Activated CD8-positive, alpha-beta T cell treated with anti-CD3 and anti-CD28 coated beads for 36 hours (primary cell): ENCODE measurements around the gene CARS1. TPM values are rescaled to one million over a fixed set of nuclear protein-coding genes. Genes with fewer than 3 reads are reported as not detected.

ENCODE experiments used
- ATAC-seq: fragments of 200-7000 bp; cut with Tn5 transposase; one replicate; pipeline ENCODE4 v1.10.0; 2021; ENCODE audit warnings: mild to moderate bottlenecking, moderate library complexity
- CTCF ChIA-PET: fragments of 350-600 bp; sonication (Branson Sonifier 250); formaldehyde crosslinking; loops from one replicate; lab custom pipeline; 2021; ENCODE audit warnings: antibody characterized with exemption; lab: Charles Lee
- POLR2A ChIA-PET: fragments of 350-600 bp; sonication (Branson Sonifier 250); formaldehyde crosslinking; loops from one replicate; lab custom pipeline; 2021; ENCODE audit warnings: antibody characterized with exemption; lab: Charles Lee
- DNase-seq: peaks from one replicate; pipeline ENCODE4 v3.0.0-alpha.2; 2020
- H3K27ac Mint-ChIP-seq: one replicate; pipeline ENCODE4 v1.8.0; 2021; ENCODE audit warnings: mild to moderate bottlenecking, mixed read lengths
- H3K27me3 Mint-ChIP-seq: one replicate; pipeline ENCODE4 v1.8.0; 2021; ENCODE audit warnings: mixed read lengths
- H3K36me3 Mint-ChIP-seq: one replicate; pipeline ENCODE4 v1.8.0; 2021; ENCODE audit warnings: low read depth, mixed read lengths
- H3K4me1 Mint-ChIP-seq: one replicate; pipeline ENCODE4 v1.8.0; 2021; ENCODE audit warnings: low read depth, mixed read lengths
- H3K4me3 Mint-ChIP-seq: one replicate; pipeline ENCODE4 v1.8.0; 2021; ENCODE audit warnings: mild to moderate bottlenecking, moderate library complexity, mixed read lengths
- H3K9me3 Mint-ChIP-seq: one replicate; pipeline ENCODE4 v1.8.0; 2021; ENCODE audit warnings: mixed read lengths
- CTCF ChIP-seq: fragments of 200-600 bp; IDR thresholded peaks from one replicate; pipeline ENCODE4 v1.8.0; 2022; ENCODE audit warnings: antibody characterized with exemption, mild to moderate bottlenecking
- intact Hi-C: fragments of 100-400 bp; cut with micrococcal nuclease; formaldehyde crosslinking; loops from one replicate; pipeline ENCODE4 v1.10.0; 2022
- total RNA-seq, 2 experiments: library from RNA; stranded (reverse); gene quantifications; one replicate each; pipeline ENCODE4 v1.2.3, GENCODE V29; 2021

Gene CARS1
- total RNA-seq, 2 experiments from 2014 or later: 82.7 to 88.2 TPM

- Mint-ChIP-seq H3K27me3 (peaks cover 2% of the 10 kb centered on the region), H3K4me1 (no peaks in the 10 kb centered on the region), H3K9me3 (no peaks in the 10 kb centered on the region), H3K36me3 (no peaks in the 10 kb centered on the region), H3K27ac (no peak overlapping the region), H3K4me3 (no peak overlapping the region)
- TF ChIP-seq CTCF: no peak
- POLR2A ChIA-PET: interaction anchor here (0.6 to 0.7 kb wide), 2 partner anchors 12 to 109 kb away, joined by 3 read pairs; no protein-coding TSS in a partner anchor
- no peak for DNase-seq
- CTCF ChIA-PET: interaction anchor here (1.0 kb wide), 1 partner anchor 13 kb away, joined by 4 read pairs; no protein-coding TSS in a partner anchor
- intact Hi-C loops: no loop called here
- ATAC-seq: no peak
Observed at GRCh38 chr11:3077846-3078440, 20.7 kb upstream of the CARS1 start.

- Mint-ChIP-seq H3K27ac (no peak overlapping the region), H3K36me3 (no peaks in the 10 kb centered on the region), H3K4me1 (no peaks in the 10 kb centered on the region), H3K4me3 (no peak overlapping the region), H3K27me3 (peaks cover 2% of the 10 kb centered on the region), H3K9me3 (no peaks in the 10 kb centered on the region)
- TF ChIP-seq CTCF: no peak
- CTCF ChIA-PET: interaction anchor here (1.0 kb wide), 1 partner anchor 14 kb away, joined by 4 read pairs; no protein-coding TSS in a partner anchor
- ATAC-seq: no peak
- DNase-seq: no peak
- POLR2A ChIA-PET: interaction anchor here (0.7 kb wide), 1 partner anchor 12 kb away, joined by 3 read pairs; no protein-coding TSS in a partner anchor
- intact Hi-C loops: no loop called here
Observed at GRCh38 chr11:3077189-3077836, 20.1 kb upstream of the CARS1 start.

- H3K4me3 Mint-ChIP-seq: no peak overlapping the region
- no peaks in the 10 kb centered on the region for H3K27me3 Mint-ChIP-seq
- no peaks in the 10 kb centered on the region for H3K4me1 Mint-ChIP-seq
- H3K9me3 Mint-ChIP-seq: no peaks in the 10 kb centered on the region
- POLR2A ChIA-PET: interaction anchor here (0.5 kb wide), 1 partner anchor 150 kb away, joined by 3 read pairs; no protein-coding TSS in a partner anchor
- no peak for DNase-seq
- no peak overlapping the region for H3K27ac Mint-ChIP-seq
- ATAC-seq: no peak
- no peak for TF ChIP-seq CTCF
- intact Hi-C loops: no loop called here
- CTCF ChIA-PET: interaction anchor here (0.5 to 1.3 kb wide), 2 partner anchors 16 to 113 kb away, joined by 3 to 6 read pairs; no protein-coding TSS in a partner anchor
- H3K36me3 Mint-ChIP-seq: no peaks in the 10 kb centered on the region
Observed at GRCh38 chr11:3074912-3075589, 17.8 kb upstream of the CARS1 start.

DNA sequence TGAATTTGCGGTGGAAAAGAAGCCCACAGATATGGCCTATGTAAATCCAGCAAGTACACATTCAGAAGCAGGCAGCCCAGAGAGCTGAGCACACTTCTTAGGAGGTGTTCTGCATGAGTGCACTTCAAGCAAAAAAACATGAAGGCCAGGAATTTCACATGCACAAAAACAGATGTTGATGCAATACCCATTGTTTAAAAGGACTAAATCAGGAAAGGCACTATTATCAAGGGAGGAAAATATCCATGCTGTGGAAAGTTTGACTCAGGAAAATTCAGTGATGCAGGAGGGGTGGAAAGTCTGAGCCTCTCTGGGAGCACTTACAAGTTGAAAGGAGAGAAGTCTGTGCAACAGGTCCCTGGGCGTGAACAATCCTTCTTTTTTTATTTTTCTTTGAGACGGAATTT, 15.8 kb upstream of the CARS1 start:
- intact Hi-C loops: no loop called here
- Mint-ChIP-seq H3K9me3 (no peaks in the 10 kb centered on the region), H3K36me3 (no peaks in the 10 kb centered on the region), H3K4me1 (no peaks in the 10 kb centered on the region), H3K27ac (no peak overlapping the region), H3K27me3 (no peaks in the 10 kb centered on the region), H3K4me3 (no peak overlapping the region)
- ATAC-seq (no peak), DNase-seq (no peak)
- POLR2A ChIA-PET: no interaction called here
- TF ChIP-seq CTCF: no peak
- CTCF ChIA-PET: interaction anchor here (1.4 to 2.0 kb wide), 2 partner anchors 18 to 97 kb away, joined by 3 to 10 read pairs; no protein-coding TSS in a partner anchor
